Stimulated activated CD8-positive, alpha-beta memory T cell treated with anti-CD3 and anti-CD28 coated beads, Interleukin-7, amount 100 ng/mL, for 48 hours (primary cell): Measurements from ENCODE around the gene SULT1C3.

Experiments used
- DNase-seq, 2 donors: peaks; one replicate each; pipeline ENCODE4 v3.0.0-alpha.2; 2020; ENCODE audit warnings: low read depth in 1 of 2; ENCODE audit errors: extremely low read depth in 1 of 2

The SULT1C3 gene

GRCh38 chr2:108239786-108240185, at the start of gene SULT1C3:
TSS of gene SULT1C3 (plus strand) at chr2:108239968. CDS start at chr2:108247195, 7,227 bp downstream.
- no peak for DNase-seq

GRCh38 chr2:108193251-108193650, 46.5 kb upstream of the SULT1C3 start:
- no peak for DNase-seq

GRCh38 chr2:108194409-108195132, 45.2 kb upstream of the SULT1C3 start:
- no peak for DNase-seq

GRCh38 chr2:108195133-108195439, 44.7 kb upstream of the SULT1C3 start:
- DNase-seq, result no peak

GRCh38 chr2:108199726-108200125, 40.0 kb upstream of the SULT1C3 start:
- DNase-seq, result no peak

- DNase-seq, result no peak
Observed at GRCh38 chr2:108200569-108200968, 39.2 kb upstream of the SULT1C3 start.

- DNase-seq, result no peak
Observed at GRCh38 chr2:108212671-108213070, 27.1 kb upstream of the SULT1C3 start.

- DNase-seq, result no peak
Observed at GRCh38 chr2:108215794-108216211, 24.0 kb upstream of the SULT1C3 start.

- no peak for DNase-seq
Observed at GRCh38 chr2:108217211-108217610, 22.6 kb upstream of the SULT1C3 start.

- no peak for DNase-seq
Observed at GRCh38 chr2:108219688-108220087, 20.1 kb upstream of the SULT1C3 start.

- DNase-seq, result no peak
Observed at GRCh38 chr2:108220191-108220590, 19.6 kb upstream of the SULT1C3 start.

GRCh38 chr2:108220942-108221541, 18.7 kb upstream of the SULT1C3 start:
- no peak for DNase-seq

GRCh38 chr2:108222261-108222660, 17.5 kb upstream of the SULT1C3 start:
- DNase-seq, result no peak

GRCh38 chr2:108223573-108223972, 16.2 kb upstream of the SULT1C3 start:
- DNase-seq, result no peak

- DNase-seq, result no peak
Observed at GRCh38 chr2:108224022-108224421, 15.7 kb upstream of the SULT1C3 start.

- DNase-seq, result no peak
Observed at GRCh38 chr2:108226564-108226963, 13.2 kb upstream of the SULT1C3 start.

- no peak for DNase-seq
Observed at GRCh38 chr2:108228006-108228405, 11.8 kb upstream of the SULT1C3 start.

GRCh38 chr2:108228537-108228936, 11.2 kb upstream of the SULT1C3 start:
- DNase-seq, result no peak

- DNase-seq, result no peak
Observed at GRCh38 chr2:108229875-108230274, 9.9 kb upstream of the SULT1C3 start.

GRCh38 chr2:108235577-108235976, 4.2 kb upstream of the SULT1C3 start:
- DNase-seq, result no peak

GRCh38 chr2:108236676-108237335, 3.0 kb upstream of the SULT1C3 start:
- no peak for DNase-seq

GRCh38 chr2:108240966-108241365, 1.2 kb downstream of the SULT1C3 start:
- no peak for DNase-seq
